Suprapubic skin (tissue), 4 donors: ENCODE data around the gene NCBP3.

Source experiments
- CTCF ChIP-seq, 2 donors: fragments of 200-600 bp in 1 of 2; fragments of 450-650 bp in 1 of 2; sonication (generic) in 1 of 2; IDR thresholded peaks; one replicate each; pipeline ENCODE4 v1.5.1; 2016 to 2019; ENCODE audit warnings: antibody characterized with exemption in 2 of 2, mild to moderate bottlenecking in 1 of 2, moderate library complexity in 1 of 2
- POLR2A ChIP-seq, 2 donors: fragments of 450-650 bp; IDR thresholded peaks; one replicate each; pipeline ENCODE4 v1.6.1; 2017; ENCODE audit warnings: antibody characterized with exemption in 2 of 2, mild to moderate bottlenecking in 2 of 2, moderate library complexity in 2 of 2
- POLR2AphosphoS5 ChIP-seq, 3 donors: sonication (generic); formaldehyde crosslinking; IDR thresholded peaks; one replicate each; pipeline ENCODE4 v1.6.1; 2017; ENCODE audit warnings: antibody characterized with exemption in 3 of 3

GRCh38 chr17:3894911-3895343 is 48.9 kb upstream of the NCBP3 start:
- no peak for TF ChIP-seq CTCF (IDR thresholded peaks at IDR 0.05)
- no peak for TF ChIP-seq POLR2A (IDR thresholded peaks at IDR 0.05)
- TF ChIP-seq POLR2AphosphoS5 (IDR thresholded peaks at IDR 0.05): no peak
